ACHN (cell line): ENCODE results near the gene ZNF506.
"Not testable (repeated sequence)": the region's sequence is repeated elsewhere in the genome, so short reads cannot be mapped to it uniquely, and the experiment has no call there.

Experiments
- DNase-seq: peaks from one replicate; pipeline ENCODE4 v3.0.0-alpha.2; 2015
- in situ Hi-C: cut with HindIII; loops from 2 replicates; pipeline ENCODE4 v1.10.0; 2017; ENCODE audit warnings: low sequenced_read_pairs, low pct_ligation_motif_present, low pct_unique_long_range_greater_than_20kb

ZNF506 gene

DNA sequence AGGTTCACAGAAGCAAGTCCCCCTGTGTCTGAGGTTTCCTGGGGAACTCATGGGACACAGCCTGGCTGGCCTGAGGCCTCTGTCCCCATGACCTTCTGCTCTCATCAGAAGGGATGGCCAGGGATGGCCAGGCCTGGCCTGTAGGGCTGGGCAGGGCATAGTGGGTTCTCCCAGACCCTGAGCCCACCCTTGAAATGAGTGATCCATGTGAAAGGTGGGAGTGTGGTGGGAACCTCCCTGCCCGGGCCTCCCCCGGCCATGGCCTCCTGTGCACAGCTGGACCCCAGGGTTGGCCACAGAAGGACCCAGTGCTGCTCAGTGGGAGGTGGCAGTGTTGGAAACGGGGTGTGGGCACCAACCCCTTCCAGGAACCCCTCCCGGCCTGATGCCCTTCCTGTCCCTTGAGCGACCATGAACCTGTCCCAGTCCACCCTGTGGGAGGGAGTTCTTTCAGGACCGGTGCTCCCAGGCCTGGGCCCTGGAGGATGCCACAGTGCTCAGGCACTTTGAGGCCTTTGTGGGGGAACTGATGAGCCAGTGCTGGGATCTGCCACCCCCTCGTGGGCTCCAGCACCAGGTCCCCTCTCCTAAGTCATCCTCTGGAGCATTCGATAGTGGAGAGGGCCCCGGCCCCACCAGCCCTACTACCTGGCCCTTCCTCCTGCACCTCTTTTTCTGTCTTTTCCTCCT is 73.2 kb downstream of the ZNF506 start:
- in situ Hi-C loops = no loop called here
- DNase-seq = no peak

DNA sequence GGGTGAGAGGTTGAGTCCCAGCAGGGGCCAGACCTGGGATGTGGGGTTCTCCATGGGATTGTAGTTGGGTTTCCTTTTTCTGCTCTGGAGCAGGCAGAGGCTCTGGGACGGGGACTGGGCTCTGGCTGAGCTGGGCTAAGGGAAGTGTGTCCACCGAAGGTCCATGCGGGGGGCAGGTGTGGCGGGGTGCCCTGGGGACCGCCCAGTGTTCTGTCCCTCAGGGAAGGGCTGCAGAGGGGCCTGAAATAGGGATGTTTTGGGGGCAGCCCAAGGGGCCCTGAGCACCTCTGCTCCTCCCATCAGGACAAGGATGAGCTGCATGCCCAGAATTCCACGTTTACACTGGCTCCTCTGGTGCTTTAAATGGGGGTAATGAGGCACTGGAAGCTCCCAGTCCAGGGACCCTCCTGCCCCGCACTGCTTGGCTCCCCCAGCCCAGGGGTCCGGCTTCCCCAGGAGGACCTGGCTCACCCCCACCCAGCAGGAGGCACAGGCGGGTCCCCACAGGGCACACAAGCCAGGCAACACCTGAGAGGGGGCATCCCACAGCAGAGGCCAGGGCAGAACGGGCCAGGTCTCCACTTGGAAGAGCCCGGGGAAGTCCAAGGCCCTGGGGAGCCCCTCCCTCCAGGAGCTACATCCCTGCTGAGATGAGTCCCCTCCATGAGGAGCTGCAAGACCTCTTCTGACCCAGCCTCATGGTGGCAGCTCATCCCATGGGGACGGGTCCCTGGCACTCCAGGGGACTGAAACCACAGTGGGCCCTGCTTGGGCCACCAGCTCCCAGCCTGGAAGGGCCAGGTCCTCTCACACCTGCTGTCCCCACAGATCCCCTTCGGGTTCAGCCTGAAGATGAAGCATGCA is 74.0 kb downstream of the ZNF506 start:
- no peak for DNase-seq
- in situ Hi-C loops = no loop called here

DNA sequence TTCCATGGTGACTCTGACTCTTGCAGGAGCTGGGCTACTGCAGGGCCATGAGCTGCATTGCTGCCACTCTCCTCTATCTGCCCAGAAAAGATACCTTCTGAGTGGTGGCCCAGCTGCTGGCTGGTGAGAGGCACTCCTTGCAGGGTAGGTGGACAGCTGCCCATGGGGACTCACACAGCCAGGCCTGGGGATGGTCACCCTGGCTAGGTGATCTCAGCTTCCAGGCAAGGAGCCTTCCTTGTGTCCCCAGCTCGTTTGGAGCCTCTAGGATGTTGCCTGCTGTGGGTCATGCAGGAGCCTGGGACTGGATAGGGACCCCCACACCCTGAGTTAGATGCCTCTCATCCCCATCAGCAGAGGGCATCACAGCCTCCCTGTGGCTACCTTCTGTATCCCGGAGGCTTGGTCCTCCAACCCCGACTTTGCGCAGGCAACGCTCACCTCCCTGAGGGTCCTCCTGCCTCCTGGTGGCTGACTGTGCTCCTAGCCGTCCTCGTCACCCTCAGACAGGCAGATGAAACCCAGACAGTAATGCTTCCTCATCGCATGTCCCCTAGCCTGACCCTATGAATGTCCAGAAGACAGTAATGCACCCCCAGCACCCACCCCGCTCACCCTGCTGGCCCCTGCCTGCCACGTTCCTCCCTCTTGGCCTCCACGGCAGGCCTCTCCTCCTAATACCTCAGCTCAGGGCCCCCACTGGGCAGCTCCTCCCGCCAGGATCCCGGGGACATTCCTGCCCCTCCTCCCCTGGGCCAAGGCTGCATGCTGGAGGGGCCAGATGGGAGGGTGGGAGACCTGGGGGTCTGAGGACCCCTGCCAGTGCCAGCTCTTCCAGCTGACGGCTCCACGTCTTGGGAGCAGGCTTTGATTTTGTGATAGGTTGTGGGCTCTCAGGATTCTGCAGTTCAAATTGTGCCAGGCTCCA is 75.0 kb downstream of the ZNF506 start:
- no peak for DNase-seq
- in situ Hi-C loops = no loop called here

DNA sequence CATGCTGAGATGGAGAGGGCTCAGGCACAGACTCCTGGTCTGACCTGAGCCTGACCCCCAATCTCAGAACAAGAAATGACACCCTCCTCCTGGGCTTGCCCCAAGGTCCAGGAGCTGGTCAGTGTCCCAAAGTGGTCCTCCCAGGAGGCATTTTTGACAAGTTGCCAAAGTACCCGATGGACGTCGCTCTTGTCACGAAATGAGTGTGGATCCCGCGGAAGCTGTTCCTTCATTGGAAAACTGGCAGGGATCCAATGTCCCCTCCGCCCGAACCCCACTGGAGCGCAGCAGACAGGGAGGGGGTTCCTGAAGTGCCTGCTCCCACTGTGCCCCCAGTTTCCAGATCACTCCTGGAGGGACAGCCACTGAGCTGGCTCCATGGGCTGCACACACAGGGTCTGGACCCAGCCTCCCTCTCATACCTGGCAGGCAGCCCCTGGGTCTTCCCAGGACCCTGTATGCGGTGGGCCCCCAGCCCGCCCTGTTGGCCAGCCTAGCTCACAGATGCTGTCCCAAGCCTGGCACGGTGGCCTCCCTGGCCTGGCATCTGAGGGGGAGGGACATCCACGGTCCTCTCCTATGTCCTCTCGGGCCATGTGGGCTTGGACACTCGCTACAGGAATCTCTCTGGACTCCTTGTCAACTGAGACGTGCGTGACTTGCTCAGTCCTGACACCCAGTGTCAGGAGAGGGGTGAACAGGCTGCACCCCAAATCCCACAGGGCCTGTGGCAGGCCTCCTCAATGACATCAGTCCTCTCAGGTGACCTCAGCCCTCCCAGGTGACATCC is 75.9 kb downstream of the ZNF506 start:
- in situ Hi-C loops = no loop called here
- no peak for DNase-seq

DNA sequence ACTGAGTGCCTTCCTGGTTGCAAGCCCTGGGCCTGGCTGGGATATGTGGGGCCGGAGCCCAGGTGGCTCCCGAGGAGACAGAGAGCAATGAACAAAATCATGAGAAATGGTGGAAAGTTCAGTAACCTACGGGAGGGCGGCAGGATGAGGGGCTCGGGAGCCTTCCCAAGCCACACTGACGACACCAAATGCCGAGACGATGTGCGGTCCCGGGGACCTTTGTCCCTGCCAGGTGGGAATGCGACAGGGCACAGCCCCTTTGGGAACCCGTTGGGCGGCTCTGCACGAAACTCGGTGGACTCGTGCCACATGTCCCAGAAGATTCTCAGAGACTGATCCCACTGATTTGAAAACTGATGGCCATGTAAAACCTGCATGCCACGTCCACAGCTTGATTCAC is 76.9 kb downstream of the ZNF506 start:
- in situ Hi-C loops = no loop called here
- DNase-seq = no peak

DNA sequence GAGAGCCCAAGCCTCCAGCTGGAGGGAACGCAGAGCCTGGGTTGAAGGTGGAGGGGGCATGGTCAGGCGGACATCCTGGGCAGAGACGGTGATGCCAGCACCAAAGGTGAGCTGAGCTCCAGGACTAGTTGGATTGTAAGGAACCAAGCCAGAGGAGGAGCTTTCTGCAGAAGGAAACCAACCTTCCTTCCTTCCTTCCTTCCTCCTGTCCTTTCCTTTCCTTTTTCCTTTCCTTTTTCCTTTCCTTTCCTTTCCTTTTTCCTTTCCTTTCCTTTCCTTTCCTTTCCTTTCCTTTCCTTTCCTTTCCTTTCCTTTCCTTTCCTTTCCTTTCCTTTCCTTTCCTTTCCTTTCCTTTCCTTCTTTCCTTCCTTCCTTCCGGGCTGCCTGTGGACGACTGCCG is 77.6 kb downstream of the ZNF506 start:
- DNase-seq, in situ Hi-C loops: not testable (repeated sequence)

DNA sequence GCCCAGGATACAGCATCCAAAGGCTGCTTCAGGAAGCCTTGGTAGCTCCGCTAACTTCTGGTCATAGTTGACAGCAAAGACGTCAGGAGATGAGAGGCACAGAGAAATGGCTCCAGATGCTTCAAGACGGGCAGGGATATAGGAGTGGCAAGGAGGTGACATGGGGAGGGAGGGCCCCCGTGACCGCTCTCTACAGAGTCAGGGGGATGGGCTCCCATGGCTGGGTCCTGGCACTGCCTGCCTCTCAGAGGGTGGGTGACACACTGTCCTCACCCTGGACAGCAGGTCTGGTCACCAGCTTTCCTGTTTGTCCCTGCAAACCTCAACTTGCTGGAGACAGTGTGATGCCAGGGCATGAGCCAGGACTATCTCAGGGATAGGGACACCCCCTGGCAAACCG is 78.4 kb downstream of the ZNF506 start:
- no peak for DNase-seq
- in situ Hi-C loops = no loop called here

DNA sequence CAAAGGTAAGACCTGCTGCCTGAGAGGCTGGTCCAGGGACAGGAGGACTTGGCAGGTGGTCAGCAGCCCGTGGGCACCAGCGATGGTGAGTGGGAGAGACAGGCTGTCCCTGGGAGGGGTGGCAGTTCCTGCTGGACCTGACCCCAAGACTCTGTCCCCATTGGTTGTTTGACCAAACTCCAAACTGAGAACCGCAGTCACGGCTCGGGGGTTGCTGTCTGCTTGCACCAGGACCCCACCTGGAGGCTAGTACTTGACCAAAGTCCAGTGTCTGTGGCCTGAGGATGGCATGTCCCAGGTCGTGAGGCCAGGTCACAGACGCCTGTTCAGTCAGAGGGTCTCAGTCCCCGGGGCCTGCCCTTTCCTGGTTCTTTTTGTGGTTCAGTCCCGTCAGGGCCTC is 78.8 kb downstream of the ZNF506 start:
- DNase-seq = no peak

More for the DNA sequence above, 78.8 kb downstream of the ZNF506 start:
- in situ Hi-C loops = no loop called here
